GM18502 (cell line): Measurements from ENCODE around the gene PHTF2.

Source experiments
- ATAC-seq: cut with Tn5 transposase; IDR thresholded peaks from one replicate; pipeline ENCODE4 v1.9.1; 2021; ENCODE audit warnings: mild to moderate bottlenecking; ENCODE audit not compliant: unreplicated experiment, poor library complexity

PHTF2 gene

GRCh38 chr7:77791956-77792355 is 6.6 kb upstream of the PHTF2 start:
- ATAC-seq: no peak

DNA sequence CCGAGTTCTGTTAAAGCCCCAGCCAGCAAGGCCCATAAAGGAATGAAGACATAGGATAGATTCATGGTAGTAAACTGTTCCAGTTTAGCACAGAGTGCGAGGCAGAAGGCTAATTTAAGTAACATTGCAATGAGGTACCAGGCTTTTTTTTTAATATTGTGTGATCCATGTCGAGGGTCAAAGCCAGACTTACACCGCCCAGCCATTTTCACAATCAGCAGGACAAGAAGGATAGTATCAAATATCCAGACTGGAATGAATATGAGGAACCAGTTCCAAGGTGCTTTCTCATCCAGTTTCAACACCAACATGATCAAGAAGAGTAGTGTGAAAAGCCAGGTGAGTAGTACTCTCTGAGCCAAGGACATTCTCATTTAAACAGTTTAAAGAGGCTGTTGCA is 4.6 kb upstream of the PHTF2 start:
- no peak for ATAC-seq

- no peak for ATAC-seq
Measured at GRCh38 chr7:77796109-77796508, 2.5 kb upstream of the PHTF2 start.

GRCh38 chr7:77796960-77797359 is 1.6 kb upstream of the PHTF2 start:
- ATAC-seq: no peak

DNA sequence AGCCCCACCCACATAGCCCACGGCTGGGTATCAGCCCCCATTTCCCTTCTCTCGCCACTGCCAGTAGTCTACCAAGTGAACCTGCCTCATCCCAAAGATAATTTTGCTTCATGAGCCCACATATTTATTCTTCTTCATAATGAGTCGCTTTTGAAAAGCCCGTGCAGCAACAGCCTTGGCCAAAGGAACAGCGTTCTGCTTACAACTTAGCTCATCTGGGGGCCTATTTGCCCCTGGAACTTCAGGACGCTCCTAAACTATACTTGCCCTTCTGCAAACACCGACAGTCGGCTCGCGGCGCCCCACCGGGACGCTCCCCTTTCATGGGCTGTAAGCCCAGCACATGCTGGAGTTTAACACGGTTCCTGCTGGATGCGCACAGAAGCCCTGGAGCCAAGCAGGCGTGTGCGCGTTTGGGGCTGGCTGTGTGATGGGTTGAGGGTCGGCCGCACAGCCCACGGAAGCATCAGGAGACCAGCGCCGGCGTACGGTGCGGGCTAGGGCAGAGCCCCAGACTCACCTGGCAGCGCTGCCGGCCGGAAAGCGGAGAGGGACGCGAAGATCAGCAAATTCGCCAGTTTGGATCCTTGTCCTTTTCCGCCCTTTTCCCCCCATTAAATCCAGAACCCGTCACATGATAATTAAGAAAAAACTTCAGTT is 709 bp upstream of the PHTF2 start:
- ATAC-seq: peak; percentile 40

GRCh38 chr7:77799078-77799964 is 748 bp downstream of the PHTF2 start:
- no peak for ATAC-seq

DNA sequence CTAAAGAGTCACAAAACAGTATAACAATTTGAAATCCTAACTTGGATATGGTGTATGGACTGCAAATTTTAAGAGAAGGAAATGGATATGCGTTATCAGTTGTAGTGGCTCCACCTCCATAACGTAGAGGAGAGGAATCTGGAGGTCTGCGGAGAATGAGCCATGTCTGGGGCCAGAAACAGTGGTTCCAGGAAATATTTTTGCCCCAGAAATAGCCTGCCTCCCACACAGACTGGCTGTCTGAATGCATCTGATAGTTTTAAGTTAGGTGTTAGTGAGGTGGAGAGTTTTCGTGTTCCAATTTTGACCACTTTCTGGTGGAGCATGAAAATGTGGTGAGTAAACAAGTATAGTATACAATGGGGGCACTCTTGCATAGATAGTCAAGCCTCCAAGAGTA is 1.6 kb downstream of the PHTF2 start:
- no peak for ATAC-seq

DNA sequence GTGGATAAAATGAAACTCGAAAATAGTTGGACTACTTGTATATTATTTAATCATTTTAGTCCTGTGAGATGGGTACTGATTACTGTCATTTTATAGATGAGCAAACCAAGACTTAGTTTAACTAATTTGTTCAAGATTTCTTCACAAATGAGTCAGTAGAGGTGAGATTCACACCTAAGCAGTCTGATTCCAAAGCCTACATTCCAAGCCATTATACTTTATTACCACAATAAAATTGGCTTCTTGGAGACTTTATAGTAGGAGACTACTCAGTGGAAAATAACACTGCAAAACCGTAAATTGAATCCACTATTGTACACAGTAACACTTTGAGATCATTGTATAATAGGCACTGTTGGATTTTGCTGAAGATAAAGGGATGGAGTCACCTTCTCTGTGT is 2.2 kb downstream of the PHTF2 start:
- ATAC-seq: no peak

GRCh38 chr7:77802557-77803405 is 4.2 kb downstream of the PHTF2 start:
- ATAC-seq: no peak

- no peak for ATAC-seq
Measured at GRCh38 chr7:77806425-77806824, 7.9 kb downstream of the PHTF2 start.

DNA sequence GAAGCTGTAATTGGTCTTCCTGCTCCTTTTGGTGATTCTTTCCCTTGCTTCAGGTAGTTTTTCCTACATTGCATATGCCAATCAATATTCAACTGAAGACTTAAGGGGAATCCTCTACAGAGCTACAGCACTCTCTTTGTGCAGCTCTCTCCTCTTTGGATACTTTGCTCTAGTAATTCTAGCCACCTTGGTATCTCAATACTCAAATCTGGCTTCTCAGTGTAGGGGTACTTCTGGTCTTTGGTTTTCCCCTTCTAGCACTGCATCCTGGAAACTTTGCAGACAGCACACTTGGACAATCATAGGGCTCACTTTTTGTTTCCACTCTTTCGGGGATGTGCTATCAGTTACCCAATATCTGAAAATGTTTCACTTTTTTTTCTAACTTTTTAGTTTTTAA is 9.9 kb downstream of the PHTF2 start:
- ATAC-seq: peak; percentile 68

- ATAC-seq: no peak
Measured at GRCh38 chr7:77811516-77812289, 13.1 kb downstream of the PHTF2 start.

- ATAC-seq: no peak
Measured at GRCh38 chr7:77812290-77812685, 13.7 kb downstream of the PHTF2 start.

GRCh38 chr7:77813180-77813579 is 14.6 kb downstream of the PHTF2 start:
- ATAC-seq: no peak

DNA sequence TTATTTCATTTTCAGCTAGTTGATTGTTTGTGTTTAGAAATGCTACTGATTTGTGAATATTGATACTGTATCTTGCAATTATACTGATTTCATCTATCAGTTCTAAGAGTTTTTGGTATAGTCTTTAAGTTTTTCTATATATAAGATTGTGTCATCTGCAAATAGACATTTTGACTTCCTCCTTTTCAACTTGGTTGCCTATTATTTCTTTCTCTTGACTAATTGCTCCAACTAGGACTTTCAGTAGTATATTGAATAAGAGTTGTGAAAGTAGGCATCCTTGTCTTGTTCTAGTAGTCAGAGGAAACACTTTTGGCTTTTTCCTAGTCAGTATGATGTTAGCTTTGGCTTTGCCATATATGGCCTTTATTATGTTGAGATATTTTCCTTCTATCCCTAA is 20.4 kb downstream of the PHTF2 start:
- ATAC-seq: no peak

GRCh38 chr7:77820967-77821366 is 22.4 kb downstream of the PHTF2 start:
- ATAC-seq: no peak

DNA sequence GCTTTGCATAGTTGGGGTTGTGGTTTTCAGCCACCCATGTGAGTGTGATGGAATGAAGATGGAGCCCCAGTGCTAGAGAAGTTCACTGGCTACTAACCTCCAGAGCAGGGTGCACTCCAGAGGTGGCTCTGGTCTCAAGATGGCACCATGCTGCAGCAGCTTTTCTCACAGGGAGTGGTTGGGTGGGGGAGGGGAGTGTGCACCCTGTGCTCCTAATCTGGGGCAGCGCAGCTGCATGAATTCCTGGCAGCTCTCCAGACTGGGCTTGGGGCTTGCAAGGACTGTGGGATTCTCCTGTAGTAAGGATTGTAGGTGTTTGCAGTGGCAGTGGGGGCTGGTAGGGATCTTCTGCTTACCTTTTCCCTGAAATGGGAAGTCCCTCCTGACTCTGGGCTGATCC is 23.7 kb downstream of the PHTF2 start:
- no peak for ATAC-seq

DNA sequence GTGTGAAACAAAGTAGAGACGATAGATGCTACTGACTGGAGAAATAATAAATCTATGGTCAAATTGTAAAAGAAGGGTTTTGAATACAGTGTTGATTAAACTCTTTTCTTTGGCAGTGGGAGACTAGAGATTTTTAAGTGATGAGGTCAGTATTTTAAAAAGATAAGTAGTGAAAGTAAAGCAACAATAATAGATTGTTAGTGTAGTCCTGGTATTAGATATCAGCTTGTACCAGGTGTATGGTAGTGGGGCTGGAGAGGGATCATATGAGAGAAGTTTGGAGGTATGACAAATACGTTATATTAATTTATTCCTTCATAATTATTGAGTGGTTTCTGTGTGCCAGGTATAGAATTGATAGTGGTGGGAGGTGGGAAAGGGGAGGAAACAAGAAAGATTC is 25.2 kb downstream of the PHTF2 start:
- ATAC-seq: peak; percentile 31

DNA sequence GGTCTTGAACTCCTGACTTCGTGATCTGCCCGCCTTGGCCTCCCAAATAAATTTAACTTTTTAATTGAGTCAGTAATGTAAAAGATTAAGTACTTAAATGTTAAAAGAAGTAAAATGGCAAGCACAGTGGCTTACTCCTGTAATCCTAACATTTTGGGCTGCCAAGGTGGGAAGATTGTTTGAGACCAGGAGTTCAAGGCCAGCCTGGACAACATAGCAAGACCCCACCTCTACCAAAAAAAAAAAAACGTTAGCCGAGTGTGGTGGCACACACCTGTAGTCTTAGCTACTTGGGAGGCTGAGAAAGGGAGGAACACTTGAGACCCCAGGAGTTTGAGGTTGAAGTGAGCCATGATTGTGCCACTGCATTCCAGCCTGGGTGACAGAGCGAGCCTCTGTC is 26.1 kb downstream of the PHTF2 start:
- ATAC-seq: no peak

GRCh38 chr7:77825131-77825530 is 26.6 kb downstream of the PHTF2 start:
- no peak for ATAC-seq
